Neutrophil (primary cell): ENCODE results near the gene ITGB3.

Source experiments
- H3K27ac ChIP-seq: fragments of 200-600 bp; sonication (generic); 2 replicates; pipeline ENCODE4 v1.5.1; 2016; ENCODE audit warnings: mild to moderate bottlenecking, moderate library complexity
- H3K27me3 ChIP-seq: fragments of 200-600 bp; sonication (generic); 2 replicates; pipeline ENCODE4 v1.6.0; 2016; ENCODE audit warnings: mild to moderate bottlenecking
- H3K36me3 ChIP-seq: fragments of 200-600 bp; sonication (generic); 2 replicates; pipeline ENCODE4 v1.5.1; 2017
- H3K4me1 ChIP-seq, 2 experiments: fragments of 200-600 bp in 1 of 2; sonication (generic) in 1 of 2; 1 replicate in 1 of 2; 2 replicates in 1 of 2; pipeline versions ENCODE4 v1.5.1 to v1.6.1; 2013 to 2016; ENCODE audit warnings: low read depth in 1 of 2, low read length in 1 of 2, mild to moderate bottlenecking in 1 of 2, moderate library complexity in 1 of 2; ENCODE audit not compliant: control insufficient read depth in 1 of 2, insufficient read depth in 1 of 2
- H3K4me3 ChIP-seq, 2 experiments: fragments of 200-600 bp in 1 of 2; sonication (generic) in 1 of 2; 1 replicate in 1 of 2; 2 replicates in 1 of 2; pipeline ENCODE4 v1.5.1; 2013 to 2016; ENCODE audit warnings: low read depth in 1 of 2, low read length in 1 of 2, mild to moderate bottlenecking in 1 of 2, moderate library complexity in 1 of 2
- H3K9me3 ChIP-seq: fragments of 200-600 bp; sonication (generic); 2 replicates; pipeline ENCODE4 v1.5.1; 2016
- CTCF ChIP-seq: fragments of 200-600 bp; sonication (generic); IDR thresholded peaks from 2 replicates; pipeline ENCODE4 v1.5.1; 2016; ENCODE audit warnings: antibody characterized with exemption

The ITGB3 gene

GRCh38 chr17:47332287-47332686 lies 78.7 kb downstream of the ITGB3 start:
- H3K36me3 ChIP-seq: no peaks in the 10 kb centered on the region
- no peak for TF ChIP-seq CTCF
- no peaks in the 10 kb centered on the region for H3K27me3 ChIP-seq
- H3K4me3 ChIP-seq: no peak overlapping the region
- H3K27ac ChIP-seq: no peak overlapping the region
- H3K4me1 ChIP-seq: no peaks in the 10 kb centered on the region
- H3K9me3 ChIP-seq: no peaks in the 10 kb centered on the region

- Histone ChIP-seq H3K27me3 (no peaks in the 10 kb centered on the region), H3K27ac (no peak overlapping the region), H3K4me3 (no peak overlapping the region), H3K9me3 (no peaks in the 10 kb centered on the region), H3K4me1 (no peaks in the 10 kb centered on the region), H3K36me3 (no peaks in the 10 kb centered on the region)
- TF ChIP-seq CTCF: no peak
Observed at GRCh38 chr17:47335101-47335936, 81.7 kb downstream of the ITGB3 start.

GRCh38 chr17:47338026-47338425 lies 84.4 kb downstream of the ITGB3 start:
- no peak for TF ChIP-seq CTCF

GRCh38 chr17:47352848-47353247 lies 99.2 kb downstream of the ITGB3 start:
- Histone ChIP-seq H3K4me3 (no peak overlapping the region), H3K27ac (no peak overlapping the region), H3K27me3 (no peaks in the 10 kb centered on the region), H3K36me3 (no peaks in the 10 kb centered on the region), H3K9me3 (no peaks in the 10 kb centered on the region), H3K4me1 (no peaks in the 10 kb centered on the region)
- no peak for TF ChIP-seq CTCF

More at GRCh38 chr17:47338026-47338425, 84.4 kb downstream of the ITGB3 start:
- Histone ChIP-seq H3K9me3 (no peaks in the 10 kb centered on the region), H3K4me1 (no peaks in the 10 kb centered on the region), H3K36me3 (no peaks in the 10 kb centered on the region), H3K27me3 (no peaks in the 10 kb centered on the region), H3K4me3 (no peak overlapping the region), H3K27ac (no peak overlapping the region)

- H3K27me3 ChIP-seq: no peaks in the 10 kb centered on the region
- no peaks in the 10 kb centered on the region for H3K9me3 ChIP-seq
- H3K27ac ChIP-seq: no peak overlapping the region
- H3K4me1 ChIP-seq: no peaks in the 10 kb centered on the region
- TF ChIP-seq CTCF: no peak
- H3K4me3 ChIP-seq: no peak overlapping the region
- H3K36me3 ChIP-seq: no peaks in the 10 kb centered on the region
Observed at GRCh38 chr17:47358652-47359051, 105.0 kb downstream of the ITGB3 start.
